Vagina (tissue), 2 donors: ENCODE measurements around the gene MRAS. TPM values are rescaled to one million over a fixed set of nuclear protein-coding genes. Genes with fewer than 3 reads are reported as not detected.

ENCODE experiments used
- DNase-seq, 2 donors: peaks; one replicate each; pipeline ENCODE4 v3.0.0-alpha.2; 2017; ENCODE audit errors: extremely low spot score in 2 of 2
- H3K27ac ChIP-seq: fragments of 200-600 bp; sonication (generic); one replicate; pipeline ENCODE4 v1.5.1; 2019
- H3K27me3 ChIP-seq: fragments of 200-600 bp; sonication (generic); one replicate; pipeline ENCODE4 v1.5.1; 2019
- H3K36me3 ChIP-seq, 2 donors: fragments of 200-600 bp; sonication (generic); one replicate each; pipeline ENCODE4 v1.5.1; 2017 to 2019
- H3K4me1 ChIP-seq: fragments of 200-600 bp; sonication (generic); one replicate; pipeline ENCODE4 v1.5.1; 2019
- H3K4me3 ChIP-seq, 2 donors: fragments of 200-600 bp; sonication (generic); 1 replicate in 1 of 2; 2 replicates in 1 of 2; pipeline ENCODE4 v1.5.1; 2016 to 2019
- H3K9me3 ChIP-seq: fragments of 200-600 bp; sonication (generic); one replicate; pipeline ENCODE4 v1.5.1; 2019
- POLR2A ChIP-seq, 2 donors: fragments of 450-650 bp; IDR thresholded peaks; one replicate each; pipeline ENCODE4 v1.6.1; 2017; ENCODE audit warnings: antibody characterized with exemption in 2 of 2, mild to moderate bottlenecking in 2 of 2, moderate library complexity in 2 of 2
- POLR2AphosphoS5 ChIP-seq, 2 donors: sonication (generic); formaldehyde crosslinking; IDR thresholded peaks; one replicate each; pipeline ENCODE4 v1.9.0; 2017; ENCODE audit warnings: antibody characterized with exemption in 2 of 2, mild to moderate bottlenecking in 2 of 2, low read depth in 1 of 2; ENCODE audit not compliant: insufficient read depth in 1 of 2
- intact Hi-C: fragments of 100-400 bp; cut with DNase I; formaldehyde crosslinking; loops from one replicate; pipeline ENCODE4 v1.15.1; 2023
- total RNA-seq: library from RNA; depleted of rRNA; stranded (reverse); fragments of >200 nt; gene quantifications from one replicate; pipeline ENCODE4 v1.2.3, GENCODE V29; 2016
- TF ChIP-seq, protein P1 (sequence below), 3 experiments: fragments of 450-650 bp in 2 of 3; fragments of 200-600 bp in 1 of 3; sonication (generic) in 1 of 3; IDR thresholded peaks; one replicate each; pipeline ENCODE4 v1.5.1; 2017 to 2019; ENCODE audit warnings: antibody characterized with exemption in 3 of 3, mild to moderate bottlenecking in 2 of 3, moderate library complexity in 2 of 3

The MRAS gene
- total RNA-seq, 1 donor from 2014 or later = 26.8 TPM

DNA sequence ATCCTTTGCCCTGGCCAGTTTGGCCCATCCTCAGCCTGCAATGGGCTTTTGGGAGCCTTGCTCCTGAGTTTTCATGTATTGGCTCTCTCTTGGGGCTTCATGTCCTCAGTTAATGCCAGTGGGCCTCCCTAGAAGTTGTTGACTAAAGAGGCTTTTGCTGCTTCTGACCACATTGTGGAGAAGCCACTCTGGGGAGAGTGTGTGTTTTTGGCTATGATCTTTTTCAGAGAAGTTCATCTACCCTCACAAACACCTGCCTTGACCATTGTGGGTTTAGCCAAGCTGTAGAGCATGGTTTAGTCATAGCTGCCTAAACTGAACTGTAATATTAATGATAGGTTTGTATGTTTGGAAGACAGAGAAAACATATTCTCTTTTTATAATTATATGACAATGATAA, 6.0 kb downstream of the MRAS start:
- Histone ChIP-seq H3K27me3 (no peaks in the 10 kb centered on the region), H3K36me3 (no peaks in the 10 kb centered on the region), H3K4me3 (no peak overlapping the region), H3K27ac (no peak overlapping the region), H3K9me3 (no peaks in the 10 kb centered on the region), H3K4me1 (peaks cover 5% of the 10 kb centered on the region)
- TF ChIP-seq POLR2AphosphoS5 (IDR thresholded peaks at IDR 0.05; ENCODE audit: insufficient read depth in 1 of 2, low read depth in 1 of 2) = no peak
- no peak for TF ChIP-seq POLR2A (IDR thresholded peaks at IDR 0.05)
- TF ChIP-seq, protein P1, sequence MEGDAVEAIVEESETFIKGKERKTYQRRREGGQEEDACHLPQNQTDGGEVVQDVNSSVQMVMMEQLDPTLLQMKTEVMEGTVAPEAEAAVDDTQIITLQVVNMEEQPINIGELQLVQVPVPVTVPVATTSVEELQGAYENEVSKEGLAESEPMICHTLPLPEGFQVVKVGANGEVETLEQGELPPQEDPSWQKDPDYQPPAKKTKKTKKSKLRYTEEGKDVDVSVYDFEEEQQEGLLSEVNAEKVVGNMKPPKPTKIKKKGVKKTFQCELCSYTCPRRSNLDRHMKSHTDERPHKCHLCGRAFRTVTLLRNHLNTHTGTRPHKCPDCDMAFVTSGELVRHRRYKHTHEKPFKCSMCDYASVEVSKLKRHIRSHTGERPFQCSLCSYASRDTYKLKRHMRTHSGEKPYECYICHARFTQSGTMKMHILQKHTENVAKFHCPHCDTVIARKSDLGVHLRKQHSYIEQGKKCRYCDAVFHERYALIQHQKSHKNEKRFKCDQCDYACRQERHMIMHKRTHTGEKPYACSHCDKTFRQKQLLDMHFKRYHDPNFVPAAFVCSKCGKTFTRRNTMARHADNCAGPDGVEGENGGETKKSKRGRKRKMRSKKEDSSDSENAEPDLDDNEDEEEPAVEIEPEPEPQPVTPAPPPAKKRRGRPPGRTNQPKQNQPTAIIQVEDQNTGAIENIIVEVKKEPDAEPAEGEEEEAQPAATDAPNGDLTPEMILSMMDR (IDR thresholded peaks at IDR 0.05) = no peak
- intact Hi-C loops = no loop called here
- DNase-seq = no peak

DNA sequence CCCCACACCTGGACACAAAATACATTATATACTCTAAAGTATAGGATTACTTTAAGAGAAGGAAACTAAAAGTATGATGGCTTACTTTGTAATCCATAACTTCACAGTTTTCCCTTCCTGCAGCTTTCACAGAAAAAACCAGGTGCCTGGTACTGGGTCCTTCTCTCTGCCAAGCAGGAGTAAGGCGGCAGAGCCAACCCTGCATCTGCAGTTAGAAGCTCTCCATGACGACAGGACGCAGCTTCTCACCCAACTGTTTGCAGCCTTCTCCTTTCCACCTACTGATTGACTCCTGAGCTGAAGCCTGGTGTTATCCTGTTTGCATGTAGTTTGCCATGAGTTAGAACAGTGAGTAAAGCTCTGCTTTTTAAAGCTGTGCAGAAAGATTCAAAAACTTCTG, 6.7 kb downstream of the MRAS start:
- Histone ChIP-seq H3K4me1 (no peaks in the 10 kb centered on the region), H3K27me3 (no peaks in the 10 kb centered on the region), H3K36me3 (no peaks in the 10 kb centered on the region), H3K9me3 (no peaks in the 10 kb centered on the region), H3K27ac (no peak overlapping the region), H3K4me3 (no peak overlapping the region)
- TF ChIP-seq POLR2AphosphoS5 (IDR thresholded peaks at IDR 0.05; ENCODE audit: insufficient read depth in 1 of 2, low read depth in 1 of 2) (no peak), POLR2A (IDR thresholded peaks at IDR 0.05) (no peak)
- TF ChIP-seq, protein P1 (IDR thresholded peaks at IDR 0.05) = no peak
- intact Hi-C loops = no loop called here
- DNase-seq = no peak

DNA sequence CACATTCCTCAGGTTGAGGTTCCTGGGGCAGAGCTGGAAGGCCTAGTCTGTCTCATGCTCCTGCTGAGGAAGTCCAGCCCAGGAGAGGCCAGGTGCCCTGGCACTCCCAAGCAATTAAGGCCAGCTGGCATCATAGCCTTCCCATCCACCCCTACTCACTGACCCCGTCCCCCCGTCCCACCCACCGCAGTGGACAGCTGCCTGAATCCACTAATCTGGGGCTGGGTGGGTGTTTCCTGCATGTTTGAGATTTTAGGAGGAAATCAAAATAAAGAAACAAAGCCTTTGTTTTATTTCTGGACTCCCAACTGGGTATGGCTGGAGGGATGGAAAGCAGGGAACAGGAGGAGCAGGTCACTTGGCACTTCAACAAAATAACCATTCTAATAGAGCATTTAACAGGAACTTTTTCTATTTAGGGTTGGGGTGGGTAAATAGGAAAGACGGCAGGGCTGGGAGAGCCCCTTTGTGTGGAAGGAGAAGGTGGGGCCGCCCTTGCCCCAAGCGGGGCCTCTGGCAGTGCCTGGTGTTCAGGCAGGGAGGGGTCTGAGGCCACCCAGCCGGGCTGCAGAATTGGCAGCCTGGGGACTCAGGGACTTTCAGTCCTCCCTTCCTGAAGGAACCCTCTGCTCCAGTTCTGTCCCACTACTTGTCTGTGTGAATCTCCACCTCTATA, 8.5 kb downstream of the MRAS start:
- TF ChIP-seq, protein P1 (IDR thresholded peaks at IDR 0.05) = no peak
- TF ChIP-seq POLR2AphosphoS5 (IDR thresholded peaks at IDR 0.05; ENCODE audit: insufficient read depth in 1 of 2, low read depth in 1 of 2) (no peak), POLR2A (IDR thresholded peaks at IDR 0.05) (no peak)
- Histone ChIP-seq H3K4me3 (no peak overlapping the region), H3K4me1 (peaks cover 6% of the 10 kb centered on the region), H3K9me3 (no peaks in the 10 kb centered on the region), H3K27me3 (no peaks in the 10 kb centered on the region), H3K27ac (no peak overlapping the region), H3K36me3 (no peaks in the 10 kb centered on the region)
- no peak for DNase-seq
- intact Hi-C loops = no loop called here

- intact Hi-C loops = no loop called here
- TF ChIP-seq, protein P1 (IDR thresholded peaks at IDR 0.05) = no peak
- TF ChIP-seq POLR2AphosphoS5 (IDR thresholded peaks at IDR 0.05; ENCODE audit: insufficient read depth in 1 of 2, low read depth in 1 of 2) = no peak
- Histone ChIP-seq H3K4me3 (no peak overlapping the region), H3K9me3 (no peaks in the 10 kb centered on the region), H3K36me3 (no peaks in the 10 kb centered on the region), H3K27me3 (no peaks in the 10 kb centered on the region), H3K27ac (no peak overlapping the region), H3K4me1 (peaks cover 6% of the 10 kb centered on the region)
- DNase-seq = no peak
Observed at GRCh38 chr3:138359148-138359918, 11.0 kb downstream of the MRAS start.
